Measurements from ENCODE around the gene PMEL.
"Not testable (repeated sequence)": the region's sequence is repeated elsewhere in the genome, so short reads cannot be mapped to it uniquely, and the experiment has no call there.

PMEL gene

DNA sequence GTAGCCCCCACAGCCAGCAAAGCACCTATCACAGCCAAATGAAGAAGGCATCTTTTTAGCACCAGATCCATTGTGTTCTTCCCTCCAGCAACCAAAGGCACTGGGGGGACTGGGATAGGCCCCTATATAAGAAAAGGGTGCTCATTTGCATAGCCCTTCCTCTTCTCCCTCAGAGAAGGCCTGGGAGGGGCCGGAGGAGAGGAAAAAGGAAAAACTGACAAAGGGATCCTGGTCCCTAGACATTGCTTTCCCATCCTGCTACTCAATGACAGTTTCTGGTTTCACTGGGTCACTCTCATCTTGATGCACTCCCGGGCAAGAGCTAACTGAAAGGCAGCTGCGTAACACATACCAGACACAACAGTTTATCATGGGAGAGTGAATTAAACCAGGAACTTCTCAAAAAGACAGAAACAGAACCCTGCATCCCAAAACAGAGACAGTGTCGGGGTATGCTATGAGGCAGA lies at the start of gene PMEL:
Gene PMEL (minus strand): TSS at position 102 of the 467 bp plus-strand sequence. CDS start 31 bp downstream, at position 71.
- peak in 2 of 3 donors; percentile 31 to 41 for DNase-seq

DNA sequence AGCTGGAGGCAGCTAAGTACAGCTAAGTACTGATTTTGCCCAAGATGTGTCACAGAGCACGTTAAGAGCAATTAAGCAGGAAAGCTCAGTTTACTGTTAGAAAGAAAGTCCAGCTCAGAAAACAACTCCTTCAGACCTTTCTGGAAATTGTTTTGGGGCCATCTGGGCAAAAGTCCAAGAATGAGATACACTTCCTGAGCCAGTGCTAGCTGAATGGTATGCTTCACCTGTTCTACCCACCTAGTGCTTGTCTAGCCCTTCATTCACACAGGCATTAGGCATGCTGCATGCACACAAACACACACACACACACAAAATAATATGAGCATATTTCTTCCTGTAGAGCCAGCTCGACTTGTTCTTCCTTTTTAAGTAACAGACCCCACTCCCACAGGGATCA lies 48.4 kb upstream of the PMEL start:
- DNase-seq = no peak

DNA sequence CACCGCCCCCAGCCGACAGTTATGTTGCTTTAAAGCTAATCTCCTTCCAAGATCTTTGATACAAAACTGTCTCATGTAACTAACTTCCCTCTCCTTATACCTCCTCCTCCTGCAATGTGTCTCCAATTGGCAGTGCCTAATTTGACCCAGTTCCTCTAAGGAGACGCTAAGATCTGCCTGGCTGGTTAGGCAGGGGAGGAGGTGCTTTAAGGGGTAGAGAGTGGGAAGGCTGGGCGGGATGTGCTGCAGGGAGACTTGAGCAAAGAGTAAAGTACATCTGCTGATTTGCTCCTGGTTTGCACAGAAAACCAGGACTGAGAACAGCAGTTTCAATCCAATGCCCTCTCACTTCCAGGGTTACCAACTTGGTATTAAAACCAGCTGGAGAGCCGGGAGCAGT lies 47.6 kb upstream of the PMEL start:
- no peak for DNase-seq

DNA sequence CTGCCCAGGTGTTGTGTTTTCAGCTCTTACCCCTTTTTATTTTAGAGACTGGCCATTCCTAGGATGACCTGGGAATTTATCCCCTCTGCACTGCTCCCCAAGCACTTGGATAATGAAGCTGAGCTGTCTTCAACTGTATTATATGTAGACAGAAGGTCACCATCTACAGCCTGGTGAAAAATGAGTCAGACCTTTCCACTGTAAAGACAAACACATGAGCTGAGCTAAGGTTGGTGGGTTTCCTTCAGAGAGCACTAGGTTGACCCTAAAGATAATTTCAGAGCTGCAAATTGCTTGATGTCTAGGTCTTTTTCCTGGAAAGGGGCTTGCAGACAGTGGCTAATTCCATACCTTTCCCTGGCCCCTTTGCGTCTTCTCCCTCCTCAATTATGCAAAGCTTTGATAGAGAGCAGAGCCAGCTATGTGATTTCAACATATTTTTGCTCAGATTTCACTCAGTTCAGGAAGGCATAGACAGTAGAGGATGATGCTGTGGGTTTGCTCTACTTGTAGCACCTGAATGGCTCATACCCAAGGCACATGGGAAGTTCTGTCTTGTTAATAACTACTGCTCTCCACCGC lies 45.8 kb upstream of the PMEL start:
- DNase-seq = no peak

DNA sequence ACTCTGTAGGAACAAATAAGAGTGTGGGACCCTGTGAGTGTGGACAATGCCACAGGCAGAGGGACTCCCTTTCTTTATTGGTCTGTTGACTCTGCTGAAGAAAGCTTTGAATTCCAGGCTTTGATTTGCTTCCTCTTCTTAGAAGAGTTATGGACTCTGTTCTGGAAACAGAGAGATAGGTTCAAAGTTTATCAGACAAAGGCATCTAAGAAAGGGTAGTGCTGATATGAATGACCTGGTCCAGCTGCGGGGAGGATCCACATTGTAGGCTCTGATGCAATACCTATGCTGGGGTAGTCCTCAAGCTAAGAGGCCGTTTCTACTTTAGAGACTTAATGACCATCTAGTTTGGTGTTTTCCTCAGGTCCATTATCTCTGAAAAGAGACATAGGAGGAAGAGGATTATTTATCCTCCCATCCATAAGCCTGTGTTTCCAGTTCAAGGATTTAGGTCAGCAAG lies 44.3 kb upstream of the PMEL start:
- DNase-seq = no peak

DNA sequence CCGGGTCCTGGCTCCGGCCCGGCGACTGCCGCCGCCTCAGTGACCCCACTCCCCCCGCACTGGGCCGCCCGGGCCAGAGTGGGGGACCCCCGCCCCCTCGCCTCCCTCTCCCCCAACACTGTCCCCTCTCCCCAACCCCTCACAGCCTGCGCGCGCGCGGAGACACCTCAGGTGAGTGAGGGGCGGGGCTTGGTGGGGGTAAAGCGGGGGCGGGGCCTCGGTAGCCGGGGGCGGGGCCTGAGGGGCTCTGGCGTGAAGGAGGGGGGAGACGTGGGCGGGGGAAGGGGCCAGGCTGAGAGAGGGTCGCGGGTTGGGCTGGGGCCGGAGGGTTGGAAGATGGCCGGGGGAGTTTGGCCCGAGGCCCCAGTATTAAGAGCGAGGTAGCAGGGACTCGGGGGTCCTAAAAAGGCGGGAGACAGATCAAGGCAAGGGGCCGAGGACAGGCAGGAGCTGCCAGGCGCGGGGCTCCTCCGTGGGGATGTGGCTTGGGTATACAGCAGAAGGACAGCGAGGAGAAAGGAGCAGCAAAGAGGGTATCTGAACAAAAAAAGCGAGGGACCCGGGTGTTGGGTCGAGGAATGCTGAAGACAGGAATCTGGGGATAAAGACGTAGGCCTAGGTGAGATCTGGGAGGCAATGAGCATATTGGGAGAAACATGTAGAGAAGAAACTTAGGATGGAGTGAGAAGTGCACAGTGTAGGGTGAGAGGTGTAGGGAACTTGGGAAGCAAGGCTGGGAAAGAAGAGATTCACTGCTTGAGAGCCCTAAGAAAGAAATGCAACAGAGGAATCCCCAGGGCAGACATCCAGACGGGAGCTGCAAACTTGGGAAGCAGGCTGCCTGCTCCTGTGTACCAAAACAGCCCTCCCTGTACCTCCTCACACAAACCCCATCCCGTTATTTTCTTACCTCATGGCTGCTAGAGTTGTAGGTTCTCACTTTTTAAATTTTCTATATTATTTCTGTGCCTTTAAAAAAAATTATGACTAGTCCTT lies 42.0 kb upstream of the PMEL start:
- peak in 1 of 3 donors; percentile 40 for DNase-seq

DNA sequence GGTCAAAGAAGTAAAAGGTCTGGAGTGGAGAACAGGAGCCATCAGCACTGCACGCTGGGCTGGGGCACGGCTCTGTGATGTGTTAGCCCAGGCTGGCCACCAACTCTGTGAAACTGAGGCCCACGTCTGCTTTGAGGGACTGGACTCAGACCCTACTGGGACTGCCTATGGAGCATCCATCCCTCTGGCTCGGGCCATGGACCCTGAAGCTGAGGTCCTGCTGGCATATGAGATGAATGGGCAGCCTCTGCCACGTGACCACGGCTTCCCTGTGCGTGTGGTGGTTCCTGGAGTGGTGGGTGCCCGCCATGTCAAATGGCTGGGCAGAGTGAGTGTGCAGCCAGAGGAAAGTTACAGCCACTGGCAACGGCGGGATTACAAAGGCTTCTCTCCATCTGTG lies 38.4 kb upstream of the PMEL start:
- no peak for DNase-seq

DNA sequence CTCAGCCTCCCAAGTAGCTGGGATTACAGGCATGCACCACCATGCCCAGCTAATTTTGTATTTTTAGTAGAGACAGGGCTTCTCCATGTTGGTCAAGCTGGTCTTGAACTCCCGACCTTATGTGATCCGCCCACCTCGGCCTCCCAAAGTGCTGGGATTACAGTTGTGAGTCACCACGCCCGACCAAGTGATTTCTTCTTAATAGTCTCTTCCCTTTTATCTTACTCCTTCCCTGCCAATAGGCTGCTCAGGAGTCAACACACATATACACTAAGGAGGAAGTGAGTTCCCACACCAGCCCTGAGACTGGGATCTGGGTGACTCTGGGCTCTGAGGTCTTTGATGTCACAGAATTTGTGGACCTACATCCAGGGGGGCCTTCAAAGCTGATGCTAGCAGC lies 37.5 kb upstream of the PMEL start:
- DNase-seq = peak; percentile 68 to 75 (median 70)

DNA sequence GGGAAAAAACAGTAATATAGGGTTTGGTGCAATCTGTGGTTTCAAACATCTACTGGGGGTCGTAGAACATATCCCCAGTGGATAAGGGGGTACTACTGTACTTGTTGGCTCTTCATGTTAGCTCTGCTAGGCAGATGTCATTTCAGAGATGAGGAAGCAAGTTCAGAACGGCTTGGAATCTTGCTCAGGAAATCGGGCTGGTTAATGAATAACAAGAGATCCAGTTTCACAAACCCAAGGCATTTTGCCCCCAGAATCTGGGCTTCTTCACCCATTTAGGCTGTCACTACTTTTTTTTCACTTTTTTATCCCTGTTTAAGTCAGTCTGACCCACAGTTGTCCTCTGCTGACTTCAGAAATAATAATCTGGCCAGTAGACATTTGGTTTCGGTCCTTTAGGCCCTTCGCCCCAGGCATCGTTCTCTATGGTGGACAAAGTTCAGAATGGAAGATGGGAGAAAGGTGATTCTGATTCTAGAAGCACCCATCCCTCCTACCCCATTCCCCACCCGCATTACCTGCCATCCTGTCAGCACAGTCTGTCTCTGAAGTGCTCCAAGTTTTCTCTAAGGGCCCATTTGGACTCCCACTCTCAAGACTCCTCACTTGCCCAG lies 35.8 kb upstream of the PMEL start:
- no peak for DNase-seq

DNA sequence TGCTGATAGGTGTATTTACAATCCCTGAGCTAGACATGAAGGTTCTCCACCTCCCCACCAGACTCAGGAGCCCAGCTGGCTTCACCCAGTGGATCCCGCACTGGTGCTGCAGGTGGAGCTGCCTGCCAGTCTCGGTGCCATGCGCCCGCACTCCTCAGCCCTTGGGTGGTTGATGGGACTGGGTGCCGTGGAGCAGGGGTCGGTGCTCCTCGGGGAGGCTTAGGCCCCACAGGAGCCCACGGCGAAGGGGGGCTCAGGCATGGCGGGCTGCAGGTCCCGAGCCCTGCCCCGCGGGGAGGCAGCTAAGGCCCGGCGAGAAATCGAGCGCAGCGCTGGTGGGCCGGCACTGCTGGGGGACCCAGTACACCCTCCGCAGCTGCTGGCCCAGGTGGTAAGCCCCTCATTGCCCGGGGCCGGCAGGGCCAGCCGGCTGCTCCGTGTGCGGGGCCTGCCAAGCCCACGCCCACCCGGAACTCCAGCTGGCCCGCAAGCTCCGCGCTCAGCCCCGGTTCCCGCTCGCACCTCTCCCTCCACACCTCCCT lies 34.2 kb upstream of the PMEL start:
- DNase-seq = not testable (repeated sequence)

DNA sequence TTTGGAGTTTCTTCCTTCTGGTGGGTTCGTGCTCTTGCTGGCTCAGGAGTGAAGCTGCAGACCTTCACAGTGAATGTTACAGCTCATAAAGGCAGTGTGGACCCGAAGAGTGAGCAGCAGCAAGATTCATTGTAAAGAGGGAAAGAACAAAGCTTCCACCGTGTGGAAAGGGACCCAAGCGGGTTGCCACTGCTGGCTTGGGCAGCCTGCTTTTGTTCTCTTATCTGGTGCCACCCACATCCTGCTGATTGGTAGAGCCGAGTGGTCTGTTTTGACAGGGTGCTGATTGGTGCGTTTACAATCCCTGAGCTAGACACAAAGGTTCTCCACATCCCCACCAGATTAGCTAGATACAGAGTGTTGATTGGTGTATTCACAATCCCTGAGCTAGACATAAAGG lies 33.7 kb upstream of the PMEL start:
- DNase-seq = not testable (repeated sequence)

DNA sequence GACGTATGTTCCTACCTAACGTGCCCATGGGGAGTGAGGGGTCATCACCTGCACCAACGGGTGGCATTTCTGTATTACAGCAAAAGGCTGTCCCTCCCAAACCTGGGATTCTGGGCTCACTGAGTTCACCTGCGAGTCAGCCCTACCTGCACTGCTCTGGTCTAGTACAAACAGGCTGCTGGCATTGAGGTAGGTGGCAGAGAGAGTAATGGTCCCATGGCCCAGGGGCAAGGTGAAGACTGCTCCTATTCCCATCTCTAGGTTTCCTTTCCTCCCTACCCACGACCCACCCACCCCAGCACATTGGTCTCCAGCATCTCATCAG lies 31.7 kb upstream of the PMEL start:
- DNase-seq = no peak

DNA sequence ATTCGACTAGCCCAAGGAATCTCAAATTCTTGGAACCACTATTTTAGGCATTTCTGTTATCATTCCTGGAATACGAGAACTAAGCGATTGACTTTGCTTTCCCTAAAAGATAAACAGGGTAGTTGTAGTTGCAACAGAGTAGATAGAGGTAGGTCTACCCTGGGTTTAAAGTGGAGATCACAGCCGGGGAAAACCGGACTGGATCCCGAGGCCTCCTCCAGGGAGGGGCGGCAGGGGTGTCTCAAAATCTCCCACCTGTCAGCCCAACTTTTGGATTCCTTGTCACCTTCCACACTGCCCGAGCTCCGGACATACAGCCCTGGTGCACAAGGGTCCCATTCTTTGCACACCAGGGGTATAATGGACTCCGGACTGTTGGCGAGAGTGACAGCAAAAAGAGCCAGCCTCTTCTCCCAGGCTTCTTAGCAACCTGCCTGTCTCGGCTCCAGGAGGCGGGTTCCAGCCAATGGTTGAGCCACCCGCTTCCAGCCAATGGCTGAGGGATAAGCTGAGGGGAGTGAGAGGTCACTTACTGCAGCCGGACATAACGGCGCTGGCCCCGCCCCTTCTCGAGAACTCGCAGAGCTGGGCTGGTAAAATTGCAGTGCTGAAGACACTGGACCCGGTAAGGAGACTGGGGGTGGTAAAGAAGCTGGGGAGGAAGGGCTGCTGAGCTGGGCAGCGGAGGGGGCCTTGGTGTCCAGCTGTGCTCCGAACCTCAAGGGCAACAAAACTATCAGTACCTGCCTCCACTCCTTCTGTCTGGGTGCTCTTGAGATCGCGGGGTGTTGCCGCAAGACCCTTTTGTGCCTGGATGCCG lies 31.1 kb upstream of the PMEL start, which contains the start of gene SUOX:
Gene SUOX (plus strand): TSS at position 562 of the 820 bp plus-strand sequence. CDS start 4,946 bp downstream, outside the sequence.
- DNase-seq = peak; percentile 96 to 97 (median 96)

DNA sequence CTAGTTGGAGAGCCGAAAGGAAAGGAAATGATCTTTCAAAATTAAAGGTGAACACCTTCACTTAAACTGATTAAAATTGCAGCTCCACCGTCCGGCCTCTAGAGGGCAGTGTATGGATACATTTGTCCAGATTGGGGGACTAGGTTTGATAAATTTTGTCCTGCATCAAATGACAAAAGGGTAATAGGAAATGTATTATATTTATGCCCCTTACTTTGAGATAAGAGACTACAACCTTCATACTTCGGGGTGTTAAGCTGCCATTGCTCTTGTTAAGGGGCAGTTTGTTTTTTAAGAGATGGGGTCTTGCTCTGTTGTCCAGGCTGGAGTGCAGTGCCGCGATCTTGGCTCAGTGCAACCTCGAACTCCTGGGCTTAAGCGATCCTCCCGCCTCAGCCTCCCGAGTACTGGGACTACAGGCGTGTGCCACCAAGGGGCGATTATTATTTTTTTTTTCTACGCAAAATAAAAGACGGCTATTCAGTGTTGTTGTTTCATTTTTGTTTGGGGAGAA lies 30.4 kb upstream of the PMEL start:
- peak; percentile 66 to 80 (median 72) for DNase-seq

DNA sequence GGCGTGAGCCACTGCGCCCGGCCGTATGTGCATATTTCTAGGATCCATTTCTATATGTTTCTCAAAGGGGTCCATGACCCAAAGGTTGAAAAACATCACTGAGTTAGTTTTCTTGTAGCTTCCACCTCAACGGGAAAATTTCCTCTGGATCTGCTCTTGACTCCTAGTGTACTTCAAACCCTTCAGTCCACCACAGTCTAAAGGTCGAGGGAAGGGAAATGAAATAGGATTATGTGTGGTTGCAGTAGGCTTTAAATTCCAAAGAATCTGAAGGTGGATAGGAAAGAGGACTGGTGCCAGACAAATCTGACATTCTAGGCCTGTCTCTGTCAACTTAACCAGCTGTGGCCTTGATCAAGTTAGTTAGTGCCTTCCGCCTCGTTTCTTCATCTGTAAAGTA lies 29.5 kb upstream of the PMEL start:
- no peak for DNase-seq

DNA sequence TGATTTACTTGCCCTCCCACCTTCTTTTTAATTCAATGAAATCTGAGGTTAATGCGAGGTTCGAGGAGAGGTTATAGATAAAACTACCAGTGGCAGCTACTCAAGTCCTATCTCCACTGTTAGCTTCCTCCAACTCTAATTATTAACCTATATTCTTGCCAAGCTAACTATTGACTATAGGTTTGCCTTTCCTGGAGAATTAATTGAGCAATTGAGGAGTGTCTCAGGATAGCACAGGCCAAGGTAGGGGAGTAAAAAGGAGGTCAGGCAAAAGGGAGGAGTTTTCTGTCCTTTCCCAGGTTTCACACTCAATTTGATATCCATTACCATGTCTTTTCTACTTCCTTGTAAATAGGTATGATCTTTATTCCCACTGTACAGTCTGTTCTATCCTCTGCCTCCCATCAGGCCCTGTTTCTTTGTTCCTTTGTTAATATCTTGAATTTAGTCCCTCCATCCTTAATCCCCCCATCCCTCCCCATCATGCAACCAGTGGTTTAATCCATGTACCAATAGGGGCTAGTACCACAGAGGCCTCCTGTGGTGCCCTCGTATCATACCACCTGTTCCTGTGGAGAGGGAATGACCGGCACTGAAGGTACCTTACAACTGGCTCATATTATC lies 27.5 kb upstream of the PMEL start:
- no peak for DNase-seq

DNA sequence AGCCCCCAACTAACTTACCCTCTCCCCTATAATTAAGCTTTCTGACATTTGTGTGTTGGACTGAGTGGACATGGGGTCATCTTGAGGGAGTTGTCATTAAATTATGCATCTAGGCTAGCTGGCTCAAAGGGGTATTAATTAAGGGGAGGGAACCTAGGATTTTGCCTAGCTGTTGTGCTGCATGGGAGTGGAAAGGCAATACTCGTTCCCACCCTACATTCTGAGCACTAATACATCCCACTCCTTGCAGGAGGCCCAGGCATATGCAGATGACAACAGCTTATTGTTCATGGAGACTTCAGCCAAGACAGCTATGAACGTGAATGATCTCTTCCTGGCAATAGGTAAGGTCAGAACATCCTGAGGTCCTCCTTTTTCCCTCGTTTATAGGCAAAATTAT lies 25.3 kb upstream of the PMEL start:
- DNase-seq = no peak

DNA sequence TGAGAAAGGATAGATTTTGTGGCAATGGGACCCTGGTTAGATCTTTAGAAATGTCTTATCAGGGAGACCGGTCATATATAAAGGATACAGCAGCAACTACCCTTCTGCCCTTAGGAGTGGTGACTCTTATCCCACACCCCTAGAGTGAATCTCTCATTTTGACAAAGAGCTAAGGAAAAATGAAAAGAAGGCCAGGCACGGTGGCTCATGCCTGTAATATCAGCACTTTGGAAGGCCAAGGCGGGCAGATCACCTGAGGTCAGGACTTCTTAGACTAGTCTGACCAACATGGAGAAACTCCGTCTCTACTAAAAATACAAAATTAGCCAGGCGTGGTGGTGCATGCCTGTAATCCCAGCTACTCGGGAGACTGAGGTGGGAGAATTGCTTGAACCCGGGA lies 20.1 kb upstream of the PMEL start:
- DNase-seq = not testable (repeated sequence)

DNA sequence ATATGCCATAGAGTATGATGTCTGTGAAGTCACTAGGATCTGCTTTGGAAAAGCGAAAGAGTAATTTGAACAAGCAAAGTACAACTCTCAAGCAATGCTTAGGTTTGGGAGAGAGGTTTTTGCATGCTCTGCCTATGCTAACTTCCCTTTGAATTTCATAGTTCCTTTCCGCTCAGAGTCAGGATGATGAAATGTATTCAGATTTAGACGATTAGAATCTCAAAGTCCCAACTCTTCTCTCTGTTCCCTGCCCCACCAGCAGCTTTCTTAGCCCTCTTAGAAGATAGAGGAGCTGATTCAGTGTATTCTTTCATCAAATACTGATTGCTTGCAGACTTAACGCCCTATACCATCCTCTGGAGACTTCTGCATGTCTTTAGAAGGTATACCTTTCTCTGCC lies 19.5 kb upstream of the PMEL start:
- peak in 2 of 3 donors; percentile 8 to 32 for DNase-seq

DNA sequence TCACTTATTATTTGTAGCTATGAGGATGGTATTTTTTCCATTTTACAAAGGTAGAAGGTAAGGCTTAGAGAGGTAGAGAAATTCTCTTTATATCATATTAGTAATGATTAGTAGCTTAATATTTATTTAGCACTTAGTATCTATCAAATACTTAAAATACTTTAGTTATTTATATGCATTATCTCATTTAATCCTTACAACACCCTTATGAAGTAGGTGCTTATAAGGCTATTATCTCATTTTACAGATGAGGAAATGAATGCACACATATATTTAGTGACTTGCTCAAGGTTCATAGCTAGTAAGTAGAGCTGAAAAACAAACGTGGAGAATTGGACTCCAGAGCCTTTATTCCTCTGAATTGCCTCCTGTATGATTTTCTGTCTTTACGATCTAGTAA lies 19.0 kb upstream of the PMEL start:
- peak in 1 of 3 donors; percentile 28 for DNase-seq

DNA sequence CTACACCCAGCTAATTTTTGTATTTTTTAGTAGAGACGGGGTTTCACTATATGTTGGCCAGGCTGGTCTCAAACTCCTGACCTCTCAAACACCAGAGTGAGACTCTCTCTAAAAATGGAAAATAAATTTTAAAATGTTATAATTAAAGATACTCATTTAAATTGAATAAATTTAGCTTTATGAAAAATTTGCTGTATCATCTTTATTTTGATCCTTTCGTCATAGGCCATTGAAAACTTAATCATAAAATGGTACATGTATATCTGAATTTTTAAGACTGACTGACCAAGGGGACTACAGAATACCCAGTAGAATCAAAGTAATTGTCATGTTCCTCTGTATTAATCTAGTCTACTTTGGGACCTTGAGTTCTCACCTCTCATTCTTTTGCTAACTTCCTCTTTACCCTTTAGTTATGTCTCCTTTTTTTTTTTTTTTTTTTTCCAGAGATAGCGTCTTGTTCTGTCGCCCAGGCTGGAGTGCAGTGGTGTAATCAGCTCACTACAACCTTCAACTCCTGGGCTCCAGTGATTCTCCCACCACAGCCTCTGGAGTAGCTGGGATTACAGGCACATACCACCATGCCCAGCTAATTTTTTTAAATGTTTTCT lies 17.5 kb upstream of the PMEL start:
- peak in 1 of 3 donors; percentile 29 for DNase-seq
